ENCODE data around the gene SKAP2. TPM values are rescaled to one million over a fixed set of nuclear protein-coding genes. Genes with fewer than 3 reads are reported as not detected.

The SKAP2 gene
- total and polyA plus RNA-seq, 2 experiments from 2014 or later: 2.5 to 4.4 TPM

GRCh38 chr7:26853788-26854393 lies 10.5 kb downstream of the SKAP2 start:
- Histone ChIP-seq H3K4me1 (ENCODE audit: insufficient read depth) (peaks cover 20% of the 10 kb centered on the region), H3K4me3 (no peak overlapping the region), H3K79me2 (replicated peaks; ENCODE audit: insufficient read depth) (no peaks in the 10 kb centered on the region), H3K27me3 (ENCODE audit: insufficient read depth) (peaks cover 65% of the 10 kb centered on the region), H4K20me1 (replicated peaks; ENCODE audit: insufficient read depth) (peaks cover 6% of the 10 kb centered on the region; the same call in 1 of the 2 replicates), H2AFZ (no peak overlapping the region), H3K4me2 (no peak overlapping the region), H3F3A (replicated peaks; ENCODE audit: low read depth) (no peaks in the 10 kb centered on the region), H3K27ac (ENCODE audit: low read depth) (no peak overlapping the region), H3K9me2 (ENCODE audit: insufficient read depth) (no peaks in the 10 kb centered on the region), H3K36me3 (ENCODE audit: insufficient read depth) (no peaks in the 10 kb centered on the region)
- ATAC-seq: no peak
- peaks cover 22% of the 10 kb centered on the region for H3K4me1 Mint-ChIP-seq
- no peak for TF ChIP-seq ETS1 (IDR thresholded peaks at IDR 0.05)
- peak; percentile 40 to 58; a peak in 3 of 4 replicates for TF ChIP-seq CTCF (conservative IDR thresholded peaks at IDR 0.05; ENCODE audit: low read depth in 2 of 2)
- peak; percentile 28 for DNase-seq (ENCODE audit: low spot score)
- no peak overlapping the region for H3K27ac Mint-ChIP-seq
- H3K9me3 Mint-ChIP-seq: no peaks in the 10 kb centered on the region; the same call in 2 of the 3 replicates
- H3K4me3 Mint-ChIP-seq: no peak overlapping the region
- no peaks in the 10 kb centered on the region for H3K36me3 Mint-ChIP-seq (ENCODE audit: low read depth)
- H3K27me3 Mint-ChIP-seq (ENCODE audit: insufficient read depth, low read depth, poor library complexity): peaks cover 33% of the 10 kb centered on the region

- Histone ChIP-seq H3K4me3 (no peak overlapping the region), H4K20me1 (replicated peaks; ENCODE audit: insufficient read depth) (no peaks in the 10 kb centered on the region), H3K4me1 (ENCODE audit: insufficient read depth) (no peaks in the 10 kb centered on the region), H3K4me2 (no peak overlapping the region), H3K79me2 (replicated peaks; ENCODE audit: insufficient read depth) (no peaks in the 10 kb centered on the region), H3K9me2 (ENCODE audit: insufficient read depth) (no peaks in the 10 kb centered on the region), H2AFZ (no peak overlapping the region), H3K27me3 (ENCODE audit: insufficient read depth) (peaks cover 28% of the 10 kb centered on the region), H3K27ac (ENCODE audit: low read depth) (no peak overlapping the region), H3K36me3 (ENCODE audit: insufficient read depth) (no peaks in the 10 kb centered on the region), H3F3A (replicated peaks; ENCODE audit: low read depth) (no peaks in the 10 kb centered on the region)
- H3K27ac Mint-ChIP-seq: no peak overlapping the region
- peaks cover 1% of the 10 kb centered on the region for H3K27me3 Mint-ChIP-seq (ENCODE audit: insufficient read depth, low read depth, poor library complexity)
- no peak for DNase-seq (ENCODE audit: low spot score)
- TF ChIP-seq REST (IDR thresholded peaks at IDR 0.05; ENCODE audit: unreplicated experiment) (no peak), ZNF331 (CRISPR knock-in tag; IDR thresholded peaks at IDR 0.05; ENCODE audit: low read depth) (no peak), STAT1 (IDR thresholded peaks at IDR 0.05; ENCODE audit: unreplicated experiment) (no peak), CTCF (conservative IDR thresholded peaks at IDR 0.05; ENCODE audit: low read depth in 2 of 2) (no peak), CREB1 (CRISPR knock-in tag; IDR thresholded peaks at IDR 0.05; ENCODE audit: low read depth) (no peak), ZNF114 (CRISPR knock-in tag; IDR thresholded peaks at IDR 0.05) (no peak), EZH2 (IDR thresholded peaks at IDR 0.05; ENCODE audit: low read depth, unreplicated experiment) (no peak)
- no peak for ATAC-seq
- H3K4me1 Mint-ChIP-seq: no peaks in the 10 kb centered on the region
- no peaks in the 10 kb centered on the region for H3K36me3 Mint-ChIP-seq (ENCODE audit: low read depth)
- H3K4me3 Mint-ChIP-seq: no peak overlapping the region
- no peaks in the 10 kb centered on the region; the same call in 2 of the 3 replicates for H3K9me3 Mint-ChIP-seq
Observed at GRCh38 chr7:26850193-26850651, 14.2 kb downstream of the SKAP2 start.

All from GM23338 (cell line).